ENCODE results near the gene GAREM1.

- TF ChIP-seq, protein P1, sequence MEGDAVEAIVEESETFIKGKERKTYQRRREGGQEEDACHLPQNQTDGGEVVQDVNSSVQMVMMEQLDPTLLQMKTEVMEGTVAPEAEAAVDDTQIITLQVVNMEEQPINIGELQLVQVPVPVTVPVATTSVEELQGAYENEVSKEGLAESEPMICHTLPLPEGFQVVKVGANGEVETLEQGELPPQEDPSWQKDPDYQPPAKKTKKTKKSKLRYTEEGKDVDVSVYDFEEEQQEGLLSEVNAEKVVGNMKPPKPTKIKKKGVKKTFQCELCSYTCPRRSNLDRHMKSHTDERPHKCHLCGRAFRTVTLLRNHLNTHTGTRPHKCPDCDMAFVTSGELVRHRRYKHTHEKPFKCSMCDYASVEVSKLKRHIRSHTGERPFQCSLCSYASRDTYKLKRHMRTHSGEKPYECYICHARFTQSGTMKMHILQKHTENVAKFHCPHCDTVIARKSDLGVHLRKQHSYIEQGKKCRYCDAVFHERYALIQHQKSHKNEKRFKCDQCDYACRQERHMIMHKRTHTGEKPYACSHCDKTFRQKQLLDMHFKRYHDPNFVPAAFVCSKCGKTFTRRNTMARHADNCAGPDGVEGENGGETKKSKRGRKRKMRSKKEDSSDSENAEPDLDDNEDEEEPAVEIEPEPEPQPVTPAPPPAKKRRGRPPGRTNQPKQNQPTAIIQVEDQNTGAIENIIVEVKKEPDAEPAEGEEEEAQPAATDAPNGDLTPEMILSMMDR (conservative IDR thresholded peaks at IDR 0.05 in 1 of 2, IDR thresholded peaks at IDR 0.05 in 1 of 2; ENCODE audit: extremely low read depth in 1 of 2, insufficient read depth in 1 of 2, low read depth in 1 of 2, low read length in 2 of 2): no peak
- no peak for TF ChIP-seq EZH2 (IDR thresholded peaks at IDR 0.05; ENCODE audit: borderline replicate concordance, low read length)
These were observed 133.3 kb downstream of the GAREM1 start for GRCh38 chr18:32337347-32337746.

Measured in mammary epithelial cell (primary cell).